Right forelimb (tissue), 1 donor: ENCODE results near the gene LIPC.

Experiments
- DNase-seq: peaks from one replicate; pipeline ENCODE4 v3.0.0-alpha.2; 2018

Gene LIPC

GRCh38 chr15:58431221-58432149, at the start of gene LIPC:
Gene LIPC, plus strand, starts transcription at chr15:58431991. Its CDS starts 42 bp downstream, at chr15:58432033.
- no peak for DNase-seq

GRCh38 chr15:58383876-58384275, 47.9 kb upstream of the LIPC start:
- no peak for DNase-seq

GRCh38 chr15:58384667-58385066, 47.1 kb upstream of the LIPC start:
- DNase-seq, result no peak

GRCh38 chr15:58386081-58386480, 45.7 kb upstream of the LIPC start:
- DNase-seq, result no peak

GRCh38 chr15:58386641-58387040, 45.1 kb upstream of the LIPC start:
- DNase-seq, result no peak

GRCh38 chr15:58387130-58387529, 44.7 kb upstream of the LIPC start:
- DNase-seq, result no peak

- DNase-seq, result no peak
Observed at GRCh38 chr15:58388211-58388610, 43.6 kb upstream of the LIPC start.

GRCh38 chr15:58390118-58390517, 41.7 kb upstream of the LIPC start:
- DNase-seq, result no peak

GRCh38 chr15:58390655-58391054, 41.1 kb upstream of the LIPC start:
- no peak for DNase-seq

- no peak for DNase-seq
Observed at GRCh38 chr15:58391088-58391487, 40.7 kb upstream of the LIPC start.

GRCh38 chr15:58392141-58392540, 39.6 kb upstream of the LIPC start:
- no peak for DNase-seq

GRCh38 chr15:58392611-58393161, 39.1 kb upstream of the LIPC start:
- DNase-seq, result no peak

GRCh38 chr15:58393241-58393662, 38.5 kb upstream of the LIPC start:
- no peak for DNase-seq

- DNase-seq, result no peak
Observed at GRCh38 chr15:58396181-58396580, 35.6 kb upstream of the LIPC start.

- no peak for DNase-seq
Observed at GRCh38 chr15:58398071-58398470, 33.7 kb upstream of the LIPC start.

- DNase-seq, result no peak
Observed at GRCh38 chr15:58398643-58399042, 33.1 kb upstream of the LIPC start.

GRCh38 chr15:58399739-58400138, 32.1 kb upstream of the LIPC start:
- no peak for DNase-seq

GRCh38 chr15:58401276-58401675, 30.5 kb upstream of the LIPC start:
- no peak for DNase-seq

GRCh38 chr15:58401991-58402649, 29.7 kb upstream of the LIPC start:
- no peak for DNase-seq

- no peak for DNase-seq
Observed at GRCh38 chr15:58403581-58403980, 28.2 kb upstream of the LIPC start.

- DNase-seq, result no peak
Observed at GRCh38 chr15:58404020-58404419, 27.8 kb upstream of the LIPC start.

GRCh38 chr15:58404722-58405121, 27.1 kb upstream of the LIPC start:
- no peak for DNase-seq

GRCh38 chr15:58405865-58406264, 25.9 kb upstream of the LIPC start:
- DNase-seq, result no peak

GRCh38 chr15:58406811-58407210, 25.0 kb upstream of the LIPC start:
- no peak for DNase-seq
